Aortic smooth muscle cell (primary cell): ENCODE data around the gene SASH1. TPM values are rescaled to one million over a fixed set of nuclear protein-coding genes. Genes with fewer than 3 reads are reported as not detected.

Experiments used
- total RNA-seq: library from RNA; depleted of rRNA; stranded (reverse); fragments of >200 nt; gene quantifications from 2 replicates; pipeline ENCODE4 v1.2.3, GENCODE V29; 2014

The SASH1 gene
- 89.8 and 93.0 TPM in 2 replicates for total RNA-seq

DNA sequence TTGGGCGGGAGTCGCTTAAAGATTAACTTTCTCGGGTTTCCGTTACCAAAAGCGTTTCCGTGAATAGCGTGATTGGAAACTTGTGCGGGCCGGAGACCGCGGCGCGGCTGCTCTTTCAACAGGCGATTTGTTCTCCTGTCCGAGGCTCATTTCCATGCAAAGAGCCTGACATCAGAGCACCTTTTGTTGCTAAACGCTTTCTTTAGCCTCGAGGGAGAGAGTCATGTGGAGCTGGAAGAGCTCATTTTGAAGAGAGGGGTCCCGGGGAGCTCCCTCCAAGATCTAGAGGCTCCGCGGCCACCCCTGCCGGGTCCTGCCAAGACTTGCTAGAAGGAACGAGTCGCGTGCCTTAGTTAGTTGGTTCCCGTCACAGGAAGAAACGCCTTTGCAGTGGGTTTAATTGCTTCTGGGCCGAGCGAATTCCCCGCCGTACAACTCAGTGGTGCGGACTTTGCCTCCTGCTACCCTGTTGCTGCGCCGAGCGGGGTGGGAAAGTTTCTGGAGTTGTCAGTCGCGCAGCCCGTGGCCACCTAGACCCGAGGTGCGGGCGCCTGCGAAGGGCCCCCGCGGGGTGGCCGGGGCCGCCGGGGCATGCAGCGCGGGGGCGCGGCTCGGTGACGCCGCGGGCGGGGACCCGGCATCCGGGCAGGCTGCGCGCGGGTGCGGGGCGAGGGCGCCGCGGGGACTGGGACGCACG is at the start of gene SASH1:
SASH1 (plus strand) TSS at position 489 of the 697 bp plus-strand sequence. CDS start 230 bp downstream, outside the sequence.

